Activated naive CD8-positive, alpha-beta T cell treated with anti-CD3 and anti-CD28 coated beads, Interleukin-2, amount 10 ng/mL, durations not matched to agents 7 days and 5 days (primary cell): ENCODE measurements around the gene FOSB. TPM values are rescaled to one million over a fixed set of nuclear protein-coding genes. Genes with fewer than 3 reads are reported as not detected.
A peak's percentile ranks its signal among the peaks of the same experiment; 100 is the strongest.

Experiments used
- ATAC-seq: fragments of 150-1000 bp; cut with Tn5 transposase; one replicate; pipeline ENCODE4 v1.10.0; 2021; ENCODE audit warnings: low read depth, moderate library complexity
- POLR2A ChIA-PET: fragments of 350-600 bp; sonication (Branson Sonifier 250); formaldehyde crosslinking; loops from one replicate; lab custom pipeline; 2021; ENCODE audit warnings: antibody characterized with exemption; lab: Charles Lee
- DNase-seq: peaks from one replicate; pipeline ENCODE4 v3.0.0; 2021
- H3K27ac Mint-ChIP-seq: one replicate; pipeline ENCODE4 v1.8.0; 2022; ENCODE audit warnings: mild to moderate bottlenecking, mixed read lengths
- H3K27me3 Mint-ChIP-seq: one replicate; pipeline ENCODE4 v1.8.0; 2022; ENCODE audit warnings: mild to moderate bottlenecking, moderate library complexity, mixed read lengths
- H3K36me3 Mint-ChIP-seq: one replicate; pipeline ENCODE4 v1.8.0; 2021; ENCODE audit warnings: mild to moderate bottlenecking, mixed read lengths
- H3K4me1 Mint-ChIP-seq: one replicate; pipeline ENCODE4 v1.8.0; 2021; ENCODE audit warnings: mixed read lengths
- H3K4me3 Mint-ChIP-seq: one replicate; pipeline ENCODE4 v1.8.0; 2022; ENCODE audit warnings: mild to moderate bottlenecking, moderate library complexity, mixed read lengths
- H3K9me3 Mint-ChIP-seq: one replicate; pipeline ENCODE4 v1.8.0; 2021; ENCODE audit warnings: mixed read lengths
- total RNA-seq, 2 experiments: library from RNA; stranded (reverse); gene quantifications; one replicate each; pipeline ENCODE4 v1.2.3, GENCODE V29; 2021

The FOSB gene
- total RNA-seq, 2 experiments from 2014 or later, result 68.7 to 69.4 TPM

- Mint-ChIP-seq H3K4me1 (peaks cover 7% of the 10 kb centered on the region), H3K9me3 (no peaks in the 10 kb centered on the region)
- POLR2A ChIA-PET, result interaction anchor here (1.1 kb wide), 1 partner anchor 9 kb away, joined by 5 read pairs; no protein-coding TSS in a partner anchor
Observed at GRCh38 chr19:45460807-45461347, 6.9 kb upstream of the FOSB start.

DNA sequence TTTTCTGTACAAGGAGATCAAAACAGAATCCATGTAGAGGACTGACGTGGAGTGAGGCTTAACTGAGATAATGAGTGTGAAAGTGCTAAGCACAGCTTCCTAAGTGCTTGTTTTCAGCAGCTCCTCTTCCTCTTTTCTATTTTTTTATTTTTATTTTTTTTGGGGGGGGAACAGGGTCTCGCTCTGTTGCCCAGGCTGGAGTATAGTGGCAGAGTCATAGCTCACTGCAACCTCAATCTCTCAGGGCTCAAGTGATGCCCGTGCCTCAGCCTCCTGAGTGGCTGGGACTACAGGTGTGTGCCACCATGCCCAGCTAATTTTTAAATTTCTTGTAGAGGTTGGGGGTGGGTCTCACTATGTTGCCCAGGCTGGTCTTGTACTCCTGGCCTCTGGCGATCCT is 5.6 kb upstream of the FOSB start:
- POLR2A ChIA-PET, result interaction anchor here (0.6 kb wide), 1 partner anchor 180 kb away, joined by 3 read pairs; no protein-coding TSS in a partner anchor
- H3K27me3 Mint-ChIP-seq, result peaks cover 26% of the 10 kb centered on the region
- H3K9me3 Mint-ChIP-seq, result no peaks in the 10 kb centered on the region
- DNase-seq (no peak), ATAC-seq (no peak)
- no peak overlapping the region for H3K27ac Mint-ChIP-seq
- H3K4me3 Mint-ChIP-seq, result no peak overlapping the region
- no peaks in the 10 kb centered on the region for H3K36me3 Mint-ChIP-seq
- peaks cover 1% of the 10 kb centered on the region for H3K4me1 Mint-ChIP-seq

More at GRCh38 chr19:45460807-45461347, 6.9 kb upstream of the FOSB start:
- no peak overlapping the region for H3K27ac Mint-ChIP-seq
- ATAC-seq (no peak), DNase-seq (no peak)
- peaks cover 26% of the 10 kb centered on the region for H3K27me3 Mint-ChIP-seq
- H3K4me3 Mint-ChIP-seq, result no peak overlapping the region
- H3K36me3 Mint-ChIP-seq, result no peaks in the 10 kb centered on the region

DNA sequence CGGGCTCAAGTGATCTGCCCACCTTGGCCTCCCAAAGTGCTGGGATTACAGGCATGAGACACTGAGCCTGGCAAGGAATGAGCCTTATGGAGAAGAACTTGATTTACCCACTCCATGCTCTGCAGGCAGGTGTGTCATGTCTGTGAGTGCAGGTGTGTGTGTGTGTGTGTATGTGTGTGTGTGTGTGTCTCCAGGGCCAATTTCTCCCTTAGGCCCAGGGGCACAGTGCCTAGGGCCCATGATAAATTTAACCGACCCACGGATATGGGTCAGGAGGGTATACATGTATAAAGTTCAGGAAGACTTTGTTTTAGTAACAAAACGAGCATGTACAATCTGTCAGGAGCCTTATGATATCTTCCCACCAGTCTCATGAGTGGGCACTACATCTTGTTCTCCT is 4.6 kb upstream of the FOSB start:
- Mint-ChIP-seq H3K4me1 (peaks cover 5% of the 10 kb centered on the region), H3K27ac (no peak overlapping the region), H3K36me3 (no peaks in the 10 kb centered on the region), H3K4me3 (no peak overlapping the region), H3K9me3 (no peaks in the 10 kb centered on the region), H3K27me3 (peaks cover 21% of the 10 kb centered on the region)
- ATAC-seq (no peak), DNase-seq (no peak)
- POLR2A ChIA-PET, result no interaction called here

- ATAC-seq, result no peak
- Mint-ChIP-seq H3K27ac (no peak overlapping the region), H3K27me3 (peaks cover 21% of the 10 kb centered on the region), H3K9me3 (no peaks in the 10 kb centered on the region), H3K4me1 (peaks cover 9% of the 10 kb centered on the region), H3K36me3 (no peaks in the 10 kb centered on the region), H3K4me3 (no peak overlapping the region)
- DNase-seq, result no peak
- POLR2A ChIA-PET, result no interaction called here
Observed at GRCh38 chr19:45464274-45464673, 3.5 kb upstream of the FOSB start.

GRCh38 chr19:45464852-45465441 is 2.8 kb upstream of the FOSB start:
- DNase-seq, result no peak
- H3K4me3 Mint-ChIP-seq, result no peak overlapping the region
- H3K4me1 Mint-ChIP-seq, result peaks cover 13% of the 10 kb centered on the region
- H3K9me3 Mint-ChIP-seq, result no peaks in the 10 kb centered on the region
- no peak for ATAC-seq
- no peak overlapping the region for H3K27ac Mint-ChIP-seq
- POLR2A ChIA-PET, result no interaction called here
- peaks cover 21% of the 10 kb centered on the region for H3K27me3 Mint-ChIP-seq
- H3K36me3 Mint-ChIP-seq, result no peaks in the 10 kb centered on the region

GRCh38 chr19:45467115-45467455 is 711 bp upstream of the FOSB start:
- H3K36me3 Mint-ChIP-seq, result no peaks in the 10 kb centered on the region
- H3K27ac Mint-ChIP-seq, result peak overlapping the region; percentile 97
- H3K4me1 Mint-ChIP-seq, result peaks cover 13% of the 10 kb centered on the region
- DNase-seq (no peak), ATAC-seq (no peak)
- peak overlapping the region; percentile 93 for H3K4me3 Mint-ChIP-seq
- H3K9me3 Mint-ChIP-seq, result no peaks in the 10 kb centered on the region
- POLR2A ChIA-PET, result interaction anchor here (0.9 to 4.8 kb wide), 7 partner anchors 11 to 48 kb away, joined by 4 to 60 read pairs (median 30); no protein-coding TSS in a partner anchor
- H3K27me3 Mint-ChIP-seq, result peaks cover 23% of the 10 kb centered on the region

DNA sequence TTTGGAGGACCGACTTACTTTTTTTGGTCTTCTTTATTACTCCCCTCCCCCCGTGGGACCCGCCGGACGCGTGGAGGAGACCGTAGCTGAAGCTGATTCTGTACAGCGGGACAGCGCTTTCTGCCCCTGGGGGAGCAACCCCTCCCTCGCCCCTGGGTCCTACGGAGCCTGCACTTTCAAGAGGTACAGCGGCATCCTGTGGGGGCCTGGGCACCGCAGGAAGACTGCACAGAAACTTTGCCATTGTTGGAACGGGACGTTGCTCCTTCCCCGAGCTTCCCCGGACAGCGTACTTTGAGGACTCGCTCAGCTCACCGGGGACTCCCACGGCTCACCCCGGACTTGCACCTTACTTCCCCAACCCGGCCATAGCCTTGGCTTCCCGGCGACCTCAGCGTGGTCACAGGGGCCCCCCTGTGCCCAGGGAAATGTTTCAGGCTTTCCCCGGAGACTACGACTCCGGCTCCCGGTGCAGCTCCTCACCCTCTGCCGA is 409 bp downstream of the FOSB start:
- H3K4me1 Mint-ChIP-seq, result peaks cover 16% of the 10 kb centered on the region
- POLR2A ChIA-PET, result interaction anchor here (0.6 to 4.8 kb wide), 10 partner anchors 10 to 299 kb away, joined by 3 to 60 read pairs (median 9); no protein-coding TSS in a partner anchor
- peaks cover 31% of the 10 kb centered on the region for H3K27me3 Mint-ChIP-seq
- no peak for ATAC-seq
- H3K36me3 Mint-ChIP-seq, result no peaks in the 10 kb centered on the region
- DNase-seq, result peak; percentile 68
- no peaks in the 10 kb centered on the region for H3K9me3 Mint-ChIP-seq
- H3K27ac Mint-ChIP-seq, result peak overlapping the region; percentile 97
- H3K4me3 Mint-ChIP-seq, result peak overlapping the region; percentile 93

GRCh38 chr19:45468803-45469131 is 971 bp downstream of the FOSB start:
- POLR2A ChIA-PET, result interaction anchor here (0.9 to 4.8 kb wide), 16 partner anchors 8 to 177 kb away, joined by 3 to 60 read pairs (median 4); no protein-coding TSS in a partner anchor
- H3K4me3 Mint-ChIP-seq, result peak overlapping the region; percentile 93
- peaks cover 16% of the 10 kb centered on the region for H3K4me1 Mint-ChIP-seq
- peaks cover 35% of the 10 kb centered on the region for H3K27me3 Mint-ChIP-seq
- H3K27ac Mint-ChIP-seq, result peak overlapping the region; percentile 97
- no peaks in the 10 kb centered on the region for H3K9me3 Mint-ChIP-seq
- peak; percentile 19 for ATAC-seq
- DNase-seq, result no peak
- H3K36me3 Mint-ChIP-seq, result no peaks in the 10 kb centered on the region

DNA sequence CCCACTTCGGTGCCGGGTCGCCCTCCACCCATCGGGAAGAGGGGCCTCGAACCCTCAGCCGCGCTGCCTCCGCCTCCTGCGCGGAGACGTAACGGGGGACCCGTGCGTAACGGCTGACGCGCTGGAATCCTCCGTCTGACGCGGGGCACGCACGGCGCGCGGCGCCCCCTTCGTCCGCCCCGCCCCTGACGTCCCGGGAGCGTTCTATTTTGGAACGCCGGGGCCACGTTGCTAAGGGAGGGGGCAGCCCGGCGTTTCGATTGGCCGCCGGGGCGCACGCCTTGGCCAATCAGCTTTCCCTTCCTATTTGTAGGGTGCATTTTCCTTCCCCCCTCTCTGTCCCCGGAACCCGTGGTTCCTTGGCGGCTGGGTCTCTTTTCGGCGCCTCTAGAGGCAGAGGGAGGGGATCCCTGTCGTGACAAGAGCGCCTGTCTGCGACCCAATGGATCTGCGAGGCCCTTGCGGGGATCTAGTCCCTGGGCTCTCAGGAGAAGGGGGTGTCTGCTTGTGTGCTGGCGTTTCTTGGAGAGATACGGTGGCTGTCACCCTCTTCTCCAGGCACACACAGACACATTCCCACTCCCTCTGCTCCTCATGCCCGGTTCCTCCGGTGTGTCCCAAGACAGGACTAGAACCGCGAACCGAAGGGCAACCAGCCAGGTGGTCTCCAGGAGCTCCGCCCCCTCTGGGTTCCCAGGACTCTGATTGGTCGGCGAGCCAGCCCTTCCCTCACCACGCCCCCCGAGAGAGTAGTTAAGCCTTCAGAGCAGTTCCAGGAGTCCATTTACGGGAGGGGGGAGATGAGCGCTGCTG is 1.5 kb downstream of the FOSB start:
- peak overlapping the region; percentile 97 for H3K27ac Mint-ChIP-seq
- peak overlapping the region; percentile 93 for H3K4me3 Mint-ChIP-seq
- H3K9me3 Mint-ChIP-seq, result no peaks in the 10 kb centered on the region
- peaks cover 41% of the 10 kb centered on the region for H3K27me3 Mint-ChIP-seq
- ATAC-seq, result peak; percentile 62
- H3K36me3 Mint-ChIP-seq, result no peaks in the 10 kb centered on the region
- POLR2A ChIA-PET, result interaction anchor here (0.9 to 4.8 kb wide), 19 partner anchors 8 to 176 kb away, joined by 3 to 60 read pairs (median 4); no protein-coding TSS in a partner anchor
- H3K4me1 Mint-ChIP-seq, result peaks cover 16% of the 10 kb centered on the region
- DNase-seq, result peak; percentile 96

DNA sequence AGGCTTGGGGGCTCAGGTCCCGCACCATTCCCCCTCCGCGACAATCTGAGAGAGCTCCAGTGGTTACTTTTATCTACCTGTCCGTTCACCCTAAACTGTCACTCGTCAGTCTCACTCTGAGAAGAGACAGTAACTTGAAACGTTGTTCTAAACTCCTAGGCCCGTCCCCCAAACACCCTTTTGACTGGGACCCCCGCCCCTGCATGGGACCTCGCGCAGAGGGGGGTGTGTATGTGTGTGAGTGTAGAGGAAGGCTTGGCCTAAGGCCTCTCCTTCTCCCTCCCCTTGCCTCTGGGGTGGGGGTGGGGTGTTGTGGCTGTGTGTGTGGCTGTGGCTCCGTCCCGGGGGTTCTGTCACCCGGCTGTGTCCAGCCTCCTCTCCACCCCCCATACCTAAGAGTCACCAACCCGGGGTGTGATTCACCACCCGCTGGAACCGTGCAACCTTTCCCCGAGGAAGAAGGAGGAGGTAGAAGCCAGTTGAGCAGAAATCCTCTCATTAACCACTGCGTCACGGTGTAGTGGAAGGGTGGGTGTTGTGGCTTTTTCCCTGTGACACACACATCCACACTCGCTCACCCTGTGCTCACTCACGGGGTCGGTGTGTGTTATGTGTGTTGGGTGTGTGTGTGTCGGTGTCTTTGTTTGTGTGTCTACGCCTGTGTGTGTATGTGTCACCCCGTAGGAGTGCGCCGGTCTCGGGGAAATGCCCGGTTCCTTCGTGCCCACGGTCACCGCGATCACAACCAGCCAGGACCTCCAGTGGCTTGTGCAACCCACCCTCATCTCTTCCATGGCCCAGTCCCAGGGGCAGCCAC is 2.4 kb downstream of the FOSB start:
- Mint-ChIP-seq H3K4me3 (peak overlapping the region; percentile 93), H3K27ac (peak overlapping the region; percentile 97), H3K9me3 (no peaks in the 10 kb centered on the region), H3K36me3 (no peaks in the 10 kb centered on the region), H3K27me3 (peaks cover 43% of the 10 kb centered on the region), H3K4me1 (peaks cover 20% of the 10 kb centered on the region)
- POLR2A ChIA-PET, result interaction anchor here (1.0 to 4.8 kb wide), 11 partner anchors 8 to 56 kb away, joined by 3 to 60 read pairs (median 5); no protein-coding TSS in a partner anchor
- ATAC-seq (peak; percentile 6), DNase-seq (no peak)

GRCh38 chr19:45470762-45471081 is 2.9 kb downstream of the FOSB start:
- H3K27ac Mint-ChIP-seq, result no peak overlapping the region
- H3K27me3 Mint-ChIP-seq, result peaks cover 44% of the 10 kb centered on the region
- H3K4me3 Mint-ChIP-seq, result no peak overlapping the region
- peaks cover 21% of the 10 kb centered on the region for H3K4me1 Mint-ChIP-seq
- H3K36me3 Mint-ChIP-seq, result no peaks in the 10 kb centered on the region
- no peaks in the 10 kb centered on the region for H3K9me3 Mint-ChIP-seq
- peak; percentile 60 for DNase-seq
- no peak for ATAC-seq
- POLR2A ChIA-PET, result no interaction called here

- no peak for ATAC-seq
- peak overlapping the region; percentile 31 for H3K27ac Mint-ChIP-seq
- H3K4me1 Mint-ChIP-seq, result peaks cover 22% of the 10 kb centered on the region
- H3K27me3 Mint-ChIP-seq, result peaks cover 46% of the 10 kb centered on the region
- no peak for DNase-seq
- POLR2A ChIA-PET, result no interaction called here
- H3K36me3 Mint-ChIP-seq, result no peaks in the 10 kb centered on the region
- no peak overlapping the region for H3K4me3 Mint-ChIP-seq
- no peaks in the 10 kb centered on the region for H3K9me3 Mint-ChIP-seq
Observed at GRCh38 chr19:45471111-45471930, 3.5 kb downstream of the FOSB start.
